Smooth muscle cell (in vitro differentiated cells): Measurements from ENCODE around the gene STRN3. TPM values are rescaled to one million over a fixed set of nuclear protein-coding genes. Genes with fewer than 3 reads are reported as not detected.

Experiments used
- DNase-seq: peaks from one replicate; lab custom pipeline; 2025; ENCODE audit not compliant: unreplicated experiment; lab: John Stamatoyannopoulos, UW
- H2AFZ ChIP-seq: fragments of 200-600 bp; sonication (generic); 2 replicates; pipeline ENCODE4 v1.6.0; 2016; ENCODE audit warnings: antibody characterized with exemption, low read depth, mild to moderate bottlenecking
- H3F3A ChIP-seq: fragments of 200-600 bp; sonication (generic); 2 replicates; pipeline ENCODE4 v1.6.0; 2017; ENCODE audit warnings: antibody characterized with exemption, low read depth
- H3K27ac ChIP-seq: fragments of 200-600 bp; sonication (generic); 2 replicates; pipeline ENCODE4 v1.5.1; 2016; ENCODE audit warnings: low read depth, mild to moderate bottlenecking
- H3K27me3 ChIP-seq: fragments of 200-600 bp; sonication (generic); 2 replicates; pipeline ENCODE4 v1.6.1; 2016; ENCODE audit warnings: low read depth, mild to moderate bottlenecking
- H3K36me3 ChIP-seq: fragments of 200-600 bp; sonication (generic); 2 replicates; pipeline ENCODE4 v1.5.1; 2016; ENCODE audit warnings: low read depth
- H3K4me1 ChIP-seq: fragments of 200-600 bp; sonication (generic); 2 replicates; pipeline ENCODE4 v1.5.1; 2016; ENCODE audit warnings: low read depth
- H3K4me2 ChIP-seq: fragments of 200-600 bp; sonication (generic); 2 replicates; pipeline ENCODE4 v1.6.0; 2016; ENCODE audit warnings: mild to moderate bottlenecking
- H3K4me3 ChIP-seq: fragments of 200-600 bp; sonication (generic); 2 replicates; pipeline ENCODE4 v1.5.1; 2016; ENCODE audit warnings: mild to moderate bottlenecking
- H3K79me2 ChIP-seq: fragments of 200-600 bp; sonication (generic); 2 replicates; pipeline ENCODE4 v1.6.0; 2016; ENCODE audit warnings: low read depth, mild to moderate bottlenecking
- H3K9ac ChIP-seq: fragments of 200-600 bp; sonication (generic); 2 replicates; pipeline ENCODE4 v1.6.0; 2016; ENCODE audit warnings: low read depth
- H3K9me3 ChIP-seq: fragments of 200-600 bp; sonication (generic); replicated peaks from 2 replicates; pipeline ENCODE4 v1.5.1; 2016; ENCODE audit warnings: low read depth
- H4K20me1 ChIP-seq: fragments of 200-600 bp; sonication (generic); 2 replicates; pipeline ENCODE4 v1.6.0; 2016; ENCODE audit warnings: low read depth
- CTCF ChIP-seq: fragments of 200-600 bp; sonication (generic); IDR thresholded peaks from 2 replicates; pipeline ENCODE4 v1.5.1; 2017; ENCODE audit warnings: borderline replicate concordance, mild to moderate bottlenecking, antibody characterized with exemption; ENCODE audit not compliant: insufficient read depth, poor library complexity, severe bottlenecking
- WGBS: methylation state at CpG from one replicate; pipeline ENCODE4 v1.1.7; 2016; ENCODE audit warnings: low lambda C conversion rate; 5-methylcytosine and 5-hydroxymethylcytosine counted together
- polyA plus RNA-seq: library from polyadenylated mRNA; unstranded; fragments of >200 nt; fragmentation: Nextera tagmentation; extraction: Ambion mirVana; gene quantifications from 2 replicates; pipeline ENCODE4 v1.2.1, GENCODE V29; 2016
- total RNA-seq: library from RNA; depleted of rRNA; stranded (reverse); fragments of >200 nt; gene quantifications from 2 replicates; pipeline ENCODE4 v1.2.3, GENCODE V29; 2014

Gene STRN3
- total and polyA plus RNA-seq, 2 experiments from 2014 or later, result 6.8 to 43.6 TPM

- no peak for DNase-seq
- H3K79me2 ChIP-seq, result peaks cover 97% of the 10 kb centered on the region
- no peak overlapping the region for H2AFZ ChIP-seq
- no peak overlapping the region for H3K27ac ChIP-seq
- H3K9me3 ChIP-seq, result no peaks in the 10 kb centered on the region
- H4K20me1 ChIP-seq, result peaks cover 92% of the 10 kb centered on the region
- peaks cover 7% of the 10 kb centered on the region for H3K36me3 ChIP-seq
- peaks cover 6% of the 10 kb centered on the region for H3F3A ChIP-seq
- no peak for TF ChIP-seq CTCF
- peaks cover 18% of the 10 kb centered on the region for H3K4me1 ChIP-seq
- no peak overlapping the region for H3K4me2 ChIP-seq
- H3K4me3 ChIP-seq, result no peak overlapping the region
- 95% methylated on average over 1 of the region's 1 CpG for WGBS
- no peak overlapping the region for H3K9ac ChIP-seq
- no peaks in the 10 kb centered on the region for H3K27me3 ChIP-seq
These were observed 28.0 kb downstream of the STRN3 start for GRCh38 chr14:30998100-30998706.

- H3K27ac ChIP-seq, result no peak overlapping the region
- no peak for TF ChIP-seq CTCF
- peaks cover 6% of the 10 kb centered on the region for H3F3A ChIP-seq
- H3K4me3 ChIP-seq, result no peak overlapping the region
- peaks cover 7% of the 10 kb centered on the region for H3K36me3 ChIP-seq
- no peak overlapping the region for H2AFZ ChIP-seq
- peaks cover 97% of the 10 kb centered on the region for H4K20me1 ChIP-seq
- H3K4me2 ChIP-seq, result no peak overlapping the region
- H3K4me1 ChIP-seq, result peaks cover 18% of the 10 kb centered on the region
- WGBS, result 69% methylated on average over 4 of the region's 4 CpGs
- no peaks in the 10 kb centered on the region for H3K27me3 ChIP-seq
- no peaks in the 10 kb centered on the region for H3K9me3 ChIP-seq
- H3K9ac ChIP-seq, result no peak overlapping the region
- peaks cover 98% of the 10 kb centered on the region for H3K79me2 ChIP-seq
- DNase-seq, result no peak
These were observed 29.1 kb downstream of the STRN3 start for GRCh38 chr14:30996892-30997659.

- H3K36me3 ChIP-seq, result peaks cover 7% of the 10 kb centered on the region
- peaks cover 6% of the 10 kb centered on the region for H3F3A ChIP-seq
- no peak overlapping the region for H3K9ac ChIP-seq
- H3K27me3 ChIP-seq, result no peaks in the 10 kb centered on the region
- peak overlapping the region; percentile 69 for H3K27ac ChIP-seq
- H3K4me2 ChIP-seq, result peak overlapping the region; percentile 21
- peaks cover 18% of the 10 kb centered on the region for H3K4me1 ChIP-seq
- no peak overlapping the region for H2AFZ ChIP-seq
- H3K9me3 ChIP-seq, result no peaks in the 10 kb centered on the region
- H4K20me1 ChIP-seq, result peaks cover 99% of the 10 kb centered on the region
- peaks cover 100% of the 10 kb centered on the region for H3K79me2 ChIP-seq
- WGBS, result 83% methylated on average over 3 of the region's 3 CpGs
- DNase-seq, result no peak
- TF ChIP-seq CTCF, result no peak
- H3K4me3 ChIP-seq, result no peak overlapping the region
These were observed 30.5 kb downstream of the STRN3 start for GRCh38 chr14:30995689-30996088.
